ENCODE results near the gene PIAS2. TPM values are rescaled to one million over a fixed set of nuclear protein-coding genes. Genes with fewer than 3 reads are reported as not detected.

The PIAS2 gene
- total RNA-seq, 4 donors from 2014 or later = 16.3 to 42.1 (median 24.3) TPM

- H3K4me3 ChIP-seq = no peak overlapping the region
- no peaks in the 10 kb centered on the region for H3K4me1 ChIP-seq
- no peak overlapping the region for H3K27ac ChIP-seq
- DNase-seq = no peak
- no peaks in the 10 kb centered on the region for H3K27me3 ChIP-seq
- TF ChIP-seq POLR2A (IDR thresholded peaks at IDR 0.05) (no peak), CTCF (IDR thresholded peaks at IDR 0.05) (no peak)
- no peaks in the 10 kb centered on the region for H3K36me3 ChIP-seq
- H3K9me3 ChIP-seq = no peaks in the 10 kb centered on the region
These were observed 122.7 kb downstream of the PIAS2 start for GRCh38 chr18:46794607-46795006.

GRCh38 chr18:46793565-46793964 is 123.7 kb downstream of the PIAS2 start:
- DNase-seq = no peak
- no peaks in the 10 kb centered on the region for H3K4me1 ChIP-seq
- no peaks in the 10 kb centered on the region for H3K36me3 ChIP-seq
- TF ChIP-seq CTCF (IDR thresholded peaks at IDR 0.05) (no peak), POLR2A (IDR thresholded peaks at IDR 0.05) (no peak)
- no peaks in the 10 kb centered on the region for H3K9me3 ChIP-seq
- H3K27me3 ChIP-seq = no peaks in the 10 kb centered on the region
- no peak overlapping the region for H3K4me3 ChIP-seq
- no peak overlapping the region for H3K27ac ChIP-seq

GRCh38 chr18:46789088-46789487 is 128.2 kb downstream of the PIAS2 start:
- no peaks in the 10 kb centered on the region for H3K4me1 ChIP-seq
- no peaks in the 10 kb centered on the region for H3K36me3 ChIP-seq
- TF ChIP-seq CTCF (IDR thresholded peaks at IDR 0.05) (no peak), POLR2A (IDR thresholded peaks at IDR 0.05) (no peak)
- H3K4me3 ChIP-seq = no peak overlapping the region
- H3K27ac ChIP-seq = no peak overlapping the region
- DNase-seq = no peak
- no peaks in the 10 kb centered on the region for H3K27me3 ChIP-seq
- no peaks in the 10 kb centered on the region for H3K9me3 ChIP-seq

DNA sequence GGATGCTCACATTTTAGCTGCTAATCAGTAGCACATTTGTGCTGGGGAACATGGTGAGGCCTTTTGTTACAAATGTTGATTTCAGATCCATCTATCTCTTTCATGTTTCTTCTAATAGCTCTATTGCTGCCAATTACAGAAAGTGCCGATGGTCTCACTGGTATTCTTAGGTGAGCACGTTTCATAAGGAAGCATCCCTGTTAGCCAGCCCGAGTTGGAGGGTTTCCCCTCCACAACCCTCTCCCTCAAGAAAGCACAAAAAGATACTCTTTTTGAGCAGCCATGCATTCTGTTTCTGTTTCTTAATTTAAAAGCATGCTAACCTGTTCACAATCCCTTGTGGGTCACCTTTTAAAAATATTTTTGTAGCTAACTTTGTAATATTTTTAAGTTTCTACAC is 129.6 kb downstream of the PIAS2 start:
- no peak overlapping the region for H3K27ac ChIP-seq
- H3K9me3 ChIP-seq = no peaks in the 10 kb centered on the region
- no peak for DNase-seq
- no peak overlapping the region for H3K4me3 ChIP-seq
- TF ChIP-seq CTCF (IDR thresholded peaks at IDR 0.05) (no peak), POLR2A (IDR thresholded peaks at IDR 0.05) (no peak)
- H3K4me1 ChIP-seq = no peaks in the 10 kb centered on the region
- H3K27me3 ChIP-seq = no peaks in the 10 kb centered on the region
- no peaks in the 10 kb centered on the region for H3K36me3 ChIP-seq

DNA sequence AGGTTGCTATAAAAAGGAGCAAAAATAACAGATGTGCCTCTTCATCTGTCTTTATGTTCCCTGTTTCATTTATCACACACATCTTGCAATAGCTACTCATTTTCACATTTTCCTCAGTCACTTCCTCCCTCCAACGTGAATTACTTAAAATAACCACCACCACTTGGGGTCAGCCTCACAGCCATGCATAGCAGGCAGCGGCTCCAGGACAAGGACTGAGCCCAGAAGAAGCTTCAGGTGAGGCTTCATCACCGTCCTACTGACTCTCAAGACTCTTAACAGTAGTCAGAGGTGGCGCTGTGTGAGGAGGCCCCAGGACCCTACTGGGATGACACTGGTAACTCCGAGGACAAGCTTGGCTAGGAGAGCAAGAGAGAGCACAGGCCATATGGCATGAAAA is 144.9 kb downstream of the PIAS2 start:
- no peak overlapping the region for H3K4me3 ChIP-seq
- H3K9me3 ChIP-seq = no peaks in the 10 kb centered on the region
- DNase-seq = no peak
- H3K27ac ChIP-seq = no peak overlapping the region
- no peak for TF ChIP-seq POLR2A (IDR thresholded peaks at IDR 0.05)
- TF ChIP-seq CTCF (IDR thresholded peaks at IDR 0.05) = no peak
- H3K36me3 ChIP-seq = no peaks in the 10 kb centered on the region
- no peaks in the 10 kb centered on the region for H3K27me3 ChIP-seq
- H3K4me1 ChIP-seq = no peaks in the 10 kb centered on the region

GRCh38 chr18:46771141-46771540 is 146.2 kb downstream of the PIAS2 start:
- no peaks in the 10 kb centered on the region for H3K9me3 ChIP-seq
- H3K27ac ChIP-seq = no peak overlapping the region
- DNase-seq = no peak
- H3K4me3 ChIP-seq = no peak overlapping the region
- H3K4me1 ChIP-seq = no peaks in the 10 kb centered on the region
- H3K27me3 ChIP-seq = no peaks in the 10 kb centered on the region
- H3K36me3 ChIP-seq = no peaks in the 10 kb centered on the region
- TF ChIP-seq CTCF (IDR thresholded peaks at IDR 0.05) = no peak
- no peak for TF ChIP-seq POLR2A (IDR thresholded peaks at IDR 0.05)

All from Peyer's patch (tissue), 4 donors.